Sigmoid colon (tissue), 4 donors: Measurements from ENCODE around the gene NTNG2.

Experiments
- EP300 ChIP-seq, 4 donors: sonication (generic); formaldehyde crosslinking; IDR thresholded peaks; one replicate each; pipeline ENCODE4 v1.6.1; 2017; ENCODE audit warnings: antibody characterized with exemption in 4 of 4
- POLR2A ChIP-seq, 2 donors: fragments of 450-650 bp; IDR thresholded peaks; one replicate each; pipeline ENCODE4 v1.6.1; 2016; ENCODE audit warnings: antibody characterized with exemption in 2 of 2, mild to moderate bottlenecking in 2 of 2, moderate library complexity in 2 of 2
- POLR2AphosphoS5 ChIP-seq, 4 donors: sonication (generic); formaldehyde crosslinking; IDR thresholded peaks; one replicate each; pipeline ENCODE4 v1.6.1; 2017; ENCODE audit warnings: antibody characterized with exemption in 4 of 4
- TF ChIP-seq, protein P1 (sequence below), 4 experiments: fragments of 450-650 bp in 3 of 4; fragments of 200-600 bp in 1 of 4; IDR thresholded peaks; one replicate each; pipeline ENCODE4 v1.5.1; 2016 to 2019; ENCODE audit warnings: antibody characterized with exemption in 4 of 4, mild to moderate bottlenecking in 3 of 4, moderate library complexity in 2 of 4

GRCh38 chr9:132190966-132191365 is 29.1 kb downstream of the NTNG2 start:
- TF ChIP-seq, protein P1, sequence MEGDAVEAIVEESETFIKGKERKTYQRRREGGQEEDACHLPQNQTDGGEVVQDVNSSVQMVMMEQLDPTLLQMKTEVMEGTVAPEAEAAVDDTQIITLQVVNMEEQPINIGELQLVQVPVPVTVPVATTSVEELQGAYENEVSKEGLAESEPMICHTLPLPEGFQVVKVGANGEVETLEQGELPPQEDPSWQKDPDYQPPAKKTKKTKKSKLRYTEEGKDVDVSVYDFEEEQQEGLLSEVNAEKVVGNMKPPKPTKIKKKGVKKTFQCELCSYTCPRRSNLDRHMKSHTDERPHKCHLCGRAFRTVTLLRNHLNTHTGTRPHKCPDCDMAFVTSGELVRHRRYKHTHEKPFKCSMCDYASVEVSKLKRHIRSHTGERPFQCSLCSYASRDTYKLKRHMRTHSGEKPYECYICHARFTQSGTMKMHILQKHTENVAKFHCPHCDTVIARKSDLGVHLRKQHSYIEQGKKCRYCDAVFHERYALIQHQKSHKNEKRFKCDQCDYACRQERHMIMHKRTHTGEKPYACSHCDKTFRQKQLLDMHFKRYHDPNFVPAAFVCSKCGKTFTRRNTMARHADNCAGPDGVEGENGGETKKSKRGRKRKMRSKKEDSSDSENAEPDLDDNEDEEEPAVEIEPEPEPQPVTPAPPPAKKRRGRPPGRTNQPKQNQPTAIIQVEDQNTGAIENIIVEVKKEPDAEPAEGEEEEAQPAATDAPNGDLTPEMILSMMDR (IDR thresholded peaks at IDR 0.05): no peak
- TF ChIP-seq POLR2A (IDR thresholded peaks at IDR 0.05) (no peak), POLR2AphosphoS5 (IDR thresholded peaks at IDR 0.05) (no peak), EP300 (IDR thresholded peaks at IDR 0.05) (no peak)
